ENCODE data around the gene IFNA14.

GRCh38 chr9:21239911-21240310 is at the start of gene IFNA14:
- TF ChIP-seq CTCF (IDR thresholded peaks at IDR 0.05; ENCODE audit: poor library complexity) (no peak), EZH2 (IDR thresholded peaks at IDR 0.05; ENCODE audit: borderline replicate concordance) (no peak), EZH2phosphoT487 (IDR thresholded peaks at IDR 0.05; ENCODE audit: low read depth, severe bottlenecking, unreplicated experiment) (no peak)

Measured in hepatocyte (in vitro differentiated cells).